Left ventricle myocardium superior (tissue), 1 donor: ENCODE measurements around the gene PSMD6. TPM values are rescaled to one million over a fixed set of nuclear protein-coding genes. Genes with fewer than 3 reads are reported as not detected.

Experiments used
- ATAC-seq: fragments of 200-7000 bp; cut with Tn5 transposase; one replicate; pipeline ENCODE4 v1.9.1; 2020; ENCODE audit warnings: mild to moderate bottlenecking, moderate library complexity
- DNase-seq: peaks from one replicate; pipeline ENCODE4 v3.0.0-alpha.2; 2020
- intact Hi-C: fragments of 100-400 bp; cut with micrococcal nuclease; formaldehyde crosslinking; loops from one replicate; pipeline ENCODE4 v1.11.0; 2022
- total RNA-seq: library from RNA; stranded (reverse); fragmentation: NEBNext Ultra II Directional; extraction: Animal tissue kit (Norgen Biotek cat#: 25700); gene quantifications from one replicate; pipeline ENCODE4 v1.2.1, GENCODE V29; 2021
- donor health status: DM: no; HTN: yes; CAD: no; lungs with severe emphysema.

Gene PSMD6
- total RNA-seq, 1 donor from 2014 or later: 70.7 TPM

- ATAC-seq: peak; percentile 48
- intact Hi-C loops: no loop called here
- peak; percentile 49 for DNase-seq
Observed at GRCh38 chr3:63967675-63968611, 55.4 kb downstream of the PSMD6 start.

DNA sequence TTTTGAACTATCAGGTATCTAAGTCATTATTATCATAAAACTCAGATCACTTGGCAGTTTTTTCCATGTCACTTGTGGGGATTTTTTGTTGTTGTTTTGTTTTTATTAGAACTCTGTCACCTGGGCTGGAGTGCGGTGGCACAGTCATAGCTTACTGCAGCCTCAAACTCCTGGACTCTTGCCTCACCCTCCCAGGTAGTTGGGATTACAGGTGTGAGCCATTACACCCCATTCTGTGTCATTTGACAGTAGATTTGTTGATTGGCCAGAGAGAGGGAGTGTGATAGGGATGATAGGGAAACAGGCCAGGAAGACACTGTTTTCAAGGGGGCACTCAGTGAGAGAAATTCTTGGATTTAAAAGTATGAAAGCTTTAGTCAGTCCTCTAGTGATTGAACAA lies 56.4 kb downstream of the PSMD6 start:
- intact Hi-C loops: no loop called here
- ATAC-seq: no peak
- DNase-seq: no peak

GRCh38 chr3:63966007-63966406 lies 57.3 kb downstream of the PSMD6 start:
- ATAC-seq (no peak), DNase-seq (no peak)
- intact Hi-C loops: no loop called here

- ATAC-seq (peak; percentile 59), DNase-seq (no peak)
- intact Hi-C loops: no loop called here
Observed at GRCh38 chr3:63964681-63965485, 58.4 kb downstream of the PSMD6 start.

DNA sequence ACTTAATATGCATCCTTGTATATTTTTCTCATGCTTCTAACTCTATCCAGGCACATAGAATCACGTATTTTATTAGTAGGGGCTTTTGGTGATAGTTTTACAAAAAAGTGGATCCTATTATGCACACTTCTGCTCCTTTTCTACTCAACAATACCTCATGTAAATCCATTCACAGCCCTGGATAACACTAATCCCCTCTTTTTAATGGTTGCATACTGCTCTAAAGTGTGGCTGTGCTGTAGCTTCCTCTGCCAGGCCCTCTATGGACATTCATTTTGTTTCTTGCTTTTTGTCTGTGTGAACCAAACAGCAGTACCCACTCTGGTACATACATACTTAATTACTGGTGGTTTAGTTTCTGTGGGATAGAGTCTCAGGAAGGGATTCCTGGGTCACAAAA lies 59.8 kb downstream of the PSMD6 start:
- intact Hi-C loops: no loop called here
- ATAC-seq (no peak), DNase-seq (no peak)

- intact Hi-C loops: no loop called here
- DNase-seq (no peak), ATAC-seq (peak; percentile 39)
Observed at GRCh38 chr3:63961891-63962290, 61.4 kb downstream of the PSMD6 start.

Other genes with a start within 250 kb of the PSMD6 start
- gene C3orf49, start 204.2 kb downstream of the PSMD6 start, total RNA-seq: not detected
- 82.5 TPM for gene THOC7, start 159.7 kb downstream of the PSMD6 start, total RNA-seq
- gene ATXN7, start 159.6 kb downstream of the PSMD6 start, total RNA-seq: 12.6 TPM
- not detected for gene SCAANT1, start 111.1 kb downstream of the PSMD6 start, total RNA-seq
- gene PRICKLE2, start 202.0 kb upstream of the PSMD6 start, total RNA-seq: 4.1 TPM